HG03571 (cell line): ENCODE data around the gene BPIFA2.

Experiments used
- ATAC-seq: cut with Tn5 transposase; IDR thresholded peaks from one replicate; pipeline ENCODE4 v1.9.1; 2021; ENCODE audit not compliant: unreplicated experiment

Gene BPIFA2

GRCh38 chr20:33191955-33192354 is 24.0 kb downstream of the BPIFA2 start:
- no peak for ATAC-seq

GRCh38 chr20:33192912-33193501 is 25.0 kb downstream of the BPIFA2 start:
- ATAC-seq = no peak

DNA sequence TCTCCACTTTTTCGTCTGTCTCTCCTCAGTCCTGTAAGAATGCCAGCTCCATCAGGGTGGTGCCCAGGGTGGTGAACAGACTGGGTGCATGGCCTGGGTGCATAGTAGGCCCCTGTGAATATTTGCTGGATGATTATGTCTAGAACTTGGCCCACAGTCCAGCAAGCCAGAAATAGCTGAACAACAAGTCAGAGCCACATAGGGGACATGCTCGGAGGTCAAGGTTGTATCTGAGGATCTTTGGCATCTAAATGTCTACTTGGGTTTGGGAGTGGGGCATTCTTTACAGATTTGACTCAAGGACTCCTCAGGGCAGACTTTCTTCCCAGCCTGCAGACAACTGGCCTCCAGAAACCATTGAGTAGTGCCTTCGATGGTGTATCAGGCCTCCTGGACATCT is 31.1 kb downstream of the BPIFA2 start:
- no peak for ATAC-seq

DNA sequence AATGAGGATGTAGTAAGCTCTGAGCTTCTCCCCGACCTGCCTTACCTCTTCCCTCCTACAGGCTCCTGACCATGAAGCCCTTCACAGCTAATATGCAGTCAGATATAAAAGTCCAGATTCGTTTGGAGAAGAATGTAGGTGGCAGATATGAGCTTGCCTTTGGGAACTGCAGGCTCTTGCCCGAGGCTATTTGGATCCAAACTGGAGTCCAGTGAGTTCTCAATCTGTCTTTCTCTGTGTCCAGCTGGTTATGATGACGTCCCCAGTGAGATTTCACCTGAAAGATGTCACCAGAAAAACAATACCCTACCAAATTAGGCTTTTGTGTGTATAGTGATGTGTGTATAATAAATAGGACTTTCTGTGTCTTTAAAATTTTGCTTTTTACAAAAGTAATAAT is 34.5 kb downstream of the BPIFA2 start:
- ATAC-seq = no peak

DNA sequence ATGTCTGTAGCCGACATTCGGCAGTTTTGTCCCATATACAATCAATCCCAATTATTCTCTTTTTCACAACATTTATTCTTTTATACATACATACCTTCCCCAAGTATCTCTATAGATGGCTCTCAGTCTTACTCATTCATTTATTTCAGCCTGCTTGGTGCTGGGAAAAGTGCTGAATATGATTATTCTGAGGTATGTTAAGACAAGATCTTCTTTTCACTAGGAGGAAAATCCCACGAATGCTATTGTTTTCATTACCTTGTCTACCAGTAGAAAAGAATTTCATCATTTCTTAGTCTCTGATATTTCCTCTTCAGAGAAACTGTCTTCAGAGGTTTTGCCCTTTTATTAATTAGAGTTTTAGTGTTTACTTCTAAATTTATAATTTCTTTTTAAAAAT is 35.5 kb downstream of the BPIFA2 start:
- no peak for ATAC-seq

DNA sequence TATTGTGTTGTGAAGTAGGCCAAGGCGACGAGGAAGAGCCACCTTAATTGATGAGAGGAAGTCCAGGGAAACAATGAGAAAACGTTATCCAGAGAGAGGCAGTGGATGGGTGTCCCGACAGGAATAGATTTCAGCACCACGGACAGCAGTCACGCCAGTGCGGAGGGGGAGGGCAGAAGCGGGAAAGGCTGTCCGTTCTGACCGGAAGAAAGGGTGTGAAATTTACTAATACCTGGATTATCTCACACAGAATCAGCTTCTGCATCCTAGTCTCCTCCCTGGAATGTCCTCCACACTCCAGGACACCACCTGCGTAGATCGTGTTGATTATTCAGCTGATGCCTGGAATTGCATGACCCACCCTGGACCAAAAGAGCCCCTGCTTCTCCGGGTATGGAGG is 41.8 kb downstream of the BPIFA2 start:
- no peak for ATAC-seq

- ATAC-seq = no peak
Observed at GRCh38 chr20:33210371-33210770, 42.4 kb downstream of the BPIFA2 start.

- no peak for ATAC-seq
Observed at GRCh38 chr20:33211817-33212424, 44.0 kb downstream of the BPIFA2 start.

GRCh38 chr20:33217052-33217451 is 49.1 kb downstream of the BPIFA2 start, which contains the start of gene BPIFA3:
BPIFA3 (plus strand) TSS chr20:33217352; CDS start chr20:33217537, 185 bp downstream.
- ATAC-seq = no peak

DNA sequence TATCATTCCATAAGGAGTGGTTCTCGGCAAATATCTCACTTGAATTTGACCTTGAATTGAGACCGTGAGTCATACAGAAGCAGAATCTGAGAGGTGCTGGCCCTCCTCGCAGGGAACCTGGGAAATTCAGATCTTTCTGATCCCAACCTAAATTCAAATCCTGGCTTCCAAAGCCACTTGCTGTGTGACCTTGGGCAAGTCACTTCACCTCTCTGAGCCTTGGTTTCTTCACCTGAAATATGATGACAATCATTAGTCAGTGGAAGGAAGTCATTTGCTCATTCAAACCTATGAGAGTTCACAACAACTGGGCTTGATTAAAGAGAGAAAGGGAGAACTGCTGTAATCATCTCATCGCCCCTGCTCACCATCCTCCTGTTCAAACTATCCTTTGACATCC is 56.4 kb downstream of the BPIFA2 start:
- no peak for ATAC-seq

DNA sequence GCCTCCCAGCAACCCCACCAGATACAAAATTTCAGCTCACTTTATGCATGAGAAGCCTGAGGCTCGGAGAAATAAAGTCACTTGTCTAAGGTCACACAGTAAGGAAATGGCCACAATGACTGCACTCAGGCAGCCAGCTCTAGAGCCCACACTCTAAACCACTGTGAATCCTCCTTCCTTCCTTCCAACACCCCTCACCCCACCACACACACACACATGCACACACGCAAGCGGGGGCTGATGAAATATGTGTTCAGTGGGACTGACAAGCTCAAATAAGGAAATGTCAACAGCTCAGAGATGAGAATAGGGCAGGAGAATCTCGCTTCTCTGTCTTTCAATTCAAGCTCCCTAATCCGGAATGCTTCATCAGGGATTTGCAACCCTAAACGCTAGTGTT is 61.9 kb downstream of the BPIFA2 start:
- ATAC-seq = no peak
